Activated naive CD4-positive, alpha-beta T cell treated with Interleukin-2 at 50 U/mL for 16 hours (primary cell): Measurements from ENCODE around the gene ASB13.

Experiments used
- DNase-seq: peaks from one replicate; pipeline ENCODE4 v3.0.0-alpha.2; 2020

ASB13 gene

DNA sequence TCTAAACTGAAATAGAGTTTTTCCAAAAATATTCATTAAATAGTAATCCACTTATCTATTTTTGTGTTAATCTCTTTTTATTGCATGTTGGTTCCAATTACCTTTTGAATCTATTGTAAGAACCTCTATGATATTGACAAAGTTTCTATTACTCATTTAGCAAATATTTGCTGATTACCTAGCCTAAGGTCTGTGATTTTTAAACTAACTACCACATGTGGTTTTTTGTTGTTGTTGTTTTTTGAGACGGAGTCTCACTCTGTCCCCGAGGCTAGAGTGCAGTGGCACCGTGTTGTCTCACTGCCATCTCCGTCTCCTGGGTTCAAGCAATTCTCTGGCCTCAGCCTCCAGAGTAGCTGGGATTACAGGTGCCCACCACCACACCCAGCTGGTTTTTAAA is 2.0 kb upstream of the ASB13 start:
- no peak for DNase-seq

GRCh38 chr10:5666841-5667630 is 641 bp upstream of the ASB13 start:
- DNase-seq: no peak

GRCh38 chr10:5665373-5666007 is 905 bp downstream of the ASB13 start:
- DNase-seq: no peak

GRCh38 chr10:5663692-5664427 is 2.5 kb downstream of the ASB13 start:
- DNase-seq: no peak

- DNase-seq: no peak
Measured at GRCh38 chr10:5662708-5663579, 3.5 kb downstream of the ASB13 start.

- DNase-seq: no peak
Measured at GRCh38 chr10:5661043-5661442, 5.4 kb downstream of the ASB13 start.

- no peak for DNase-seq
Measured at GRCh38 chr10:5659702-5660528, 6.5 kb downstream of the ASB13 start.

GRCh38 chr10:5658871-5659618 is 7.3 kb downstream of the ASB13 start:
- DNase-seq: no peak

- DNase-seq: no peak
Measured at GRCh38 chr10:5656737-5657579, 9.4 kb downstream of the ASB13 start.

DNA sequence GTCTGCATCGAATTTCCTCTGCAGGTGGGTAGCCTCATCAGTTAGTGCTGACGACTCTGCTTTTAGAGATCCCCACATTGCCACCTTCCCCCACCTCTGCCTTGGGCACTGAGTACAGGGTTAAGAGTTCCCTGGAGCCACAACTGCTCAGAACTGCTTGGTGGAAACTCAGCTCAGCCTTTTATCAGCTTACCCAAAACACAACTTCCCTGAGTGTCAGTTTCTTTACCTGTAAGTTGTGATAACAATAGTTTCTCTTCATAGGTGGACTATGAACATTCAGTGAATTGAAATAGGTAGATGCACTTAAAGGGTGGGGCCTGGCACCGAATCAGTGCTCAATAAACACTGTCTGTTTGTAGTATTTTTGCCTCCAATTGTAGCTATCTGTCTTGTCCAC is 11.3 kb downstream of the ASB13 start:
- no peak for DNase-seq

DNA sequence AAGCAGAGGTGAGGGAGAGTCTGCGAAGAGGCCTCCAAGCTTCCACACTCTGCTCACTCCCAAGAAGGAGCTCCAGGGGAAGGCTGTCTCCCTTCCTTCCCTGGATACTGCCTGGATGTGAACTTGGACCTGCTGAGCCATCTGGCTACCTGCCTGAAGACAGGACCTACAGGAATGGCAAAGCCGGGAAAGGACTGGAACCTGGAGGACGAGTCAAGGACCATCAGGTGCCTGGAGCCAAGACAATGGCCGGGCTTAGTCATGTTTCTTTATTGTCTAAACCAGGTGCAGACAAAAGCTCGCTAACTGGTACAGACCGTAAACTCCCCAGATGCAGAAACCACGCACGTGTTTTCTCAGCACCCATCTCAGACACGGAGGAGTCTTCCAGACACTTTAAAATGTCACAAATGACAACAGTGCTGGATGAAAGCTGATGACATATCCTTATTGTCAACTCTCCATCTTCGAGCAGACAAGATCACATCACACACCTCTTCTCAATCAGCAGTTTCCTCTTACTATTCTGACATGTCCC is 12.1 kb downstream of the ASB13 start:
- DNase-seq: no peak

- DNase-seq: no peak
Measured at GRCh38 chr10:5652746-5653145, 13.6 kb downstream of the ASB13 start.

- DNase-seq: no peak
Measured at GRCh38 chr10:5651388-5651764, 15.0 kb downstream of the ASB13 start.

DNA sequence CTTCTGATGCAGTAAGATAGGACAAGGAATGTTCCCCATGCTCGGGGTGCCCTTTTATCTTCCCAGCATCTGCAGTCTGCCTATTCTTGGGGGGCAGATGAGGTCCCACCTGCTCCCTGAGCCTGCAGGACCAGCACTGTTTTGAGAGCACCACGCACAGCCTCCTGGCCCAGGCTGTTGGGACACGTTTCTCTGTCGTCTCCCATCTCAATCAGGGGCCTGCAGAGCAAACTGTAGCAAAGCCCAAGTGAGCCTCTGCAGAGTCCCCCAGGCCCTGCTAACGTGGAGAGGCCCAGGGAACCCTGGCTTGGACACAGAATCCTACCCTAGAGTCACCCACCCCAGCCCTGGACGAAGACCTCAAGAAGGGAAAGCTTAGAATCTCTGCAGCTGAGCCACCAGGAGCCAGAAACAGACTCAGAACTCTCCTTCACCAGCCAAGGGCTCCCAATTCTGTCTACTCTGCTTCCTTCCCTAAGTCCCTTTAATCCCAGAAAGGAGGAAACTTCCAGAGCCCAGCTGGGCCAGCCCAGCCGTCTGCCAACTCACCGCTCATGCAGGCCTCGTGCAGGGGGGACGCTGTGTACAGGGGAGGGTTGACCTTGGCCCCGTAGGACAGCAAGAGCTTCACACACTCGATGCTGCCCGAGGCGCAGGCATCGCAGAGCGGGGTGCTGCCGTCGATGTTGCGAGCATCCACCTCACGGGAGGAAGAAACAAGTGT is 15.6 kb downstream of the ASB13 start:
- DNase-seq: no peak

DNA sequence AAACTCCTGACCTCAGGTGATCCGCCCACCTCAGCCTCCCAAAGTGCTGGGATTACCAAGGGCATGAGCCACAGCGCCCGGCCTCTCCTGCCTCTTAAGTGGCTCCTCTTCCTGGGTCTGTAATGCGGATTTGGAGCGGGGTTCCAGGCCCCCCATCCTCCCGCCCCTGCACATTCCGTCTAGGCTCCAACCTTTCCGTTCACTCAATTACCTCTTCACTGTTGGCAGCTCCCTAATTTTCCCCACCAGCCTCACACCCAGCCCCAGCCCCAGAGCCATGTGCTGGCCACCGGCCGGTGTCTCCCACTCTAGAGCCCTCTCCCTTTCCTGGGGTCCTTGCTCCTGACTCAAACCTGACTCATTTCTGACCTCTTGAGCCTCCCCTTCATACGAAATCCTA is 16.6 kb downstream of the ASB13 start:
- no peak for DNase-seq

DNA sequence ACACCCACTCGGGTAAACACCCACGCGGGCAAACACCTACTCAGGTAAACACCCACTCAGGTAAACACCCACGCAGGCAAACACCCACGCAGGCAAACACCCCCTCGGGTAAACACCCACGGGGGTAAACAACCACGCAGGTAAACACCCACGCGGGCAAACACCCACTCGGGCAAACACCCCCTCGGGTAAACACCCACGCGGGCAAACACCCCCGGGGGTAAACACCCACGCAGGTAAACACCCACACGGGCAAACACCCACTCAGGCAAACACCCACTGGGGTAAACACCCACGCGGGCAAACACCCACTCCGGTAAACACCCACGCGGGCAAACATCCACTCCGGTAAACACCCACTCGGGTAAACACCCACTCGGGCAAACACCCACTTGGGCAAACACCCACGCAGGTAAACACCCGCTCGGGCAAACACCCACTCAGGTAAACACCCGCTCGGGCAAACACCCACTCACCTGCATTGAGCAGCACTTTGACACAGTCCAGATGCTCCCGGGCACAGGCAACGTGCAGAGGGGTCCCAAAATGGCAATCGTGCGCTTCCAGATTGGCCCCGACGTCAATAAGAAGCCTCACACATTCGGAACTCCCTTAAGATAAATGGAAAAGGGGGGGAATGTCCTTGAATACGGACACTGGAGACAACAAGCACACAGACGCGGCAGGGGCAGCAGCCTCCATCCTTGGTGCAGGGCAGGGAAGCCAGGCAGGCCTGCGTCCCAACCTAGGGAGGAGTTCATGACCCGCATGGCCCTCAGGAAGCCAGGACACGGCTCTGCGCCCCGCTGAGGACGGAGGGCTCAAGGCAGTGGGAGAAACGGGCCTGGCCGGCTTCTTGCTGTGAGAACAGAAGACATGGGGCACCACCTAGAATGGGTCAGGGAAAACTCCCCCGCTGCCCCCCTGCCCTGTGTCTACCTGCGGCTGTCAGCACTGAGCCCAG is 17.6 kb downstream of the ASB13 start:
- no peak for DNase-seq

DNA sequence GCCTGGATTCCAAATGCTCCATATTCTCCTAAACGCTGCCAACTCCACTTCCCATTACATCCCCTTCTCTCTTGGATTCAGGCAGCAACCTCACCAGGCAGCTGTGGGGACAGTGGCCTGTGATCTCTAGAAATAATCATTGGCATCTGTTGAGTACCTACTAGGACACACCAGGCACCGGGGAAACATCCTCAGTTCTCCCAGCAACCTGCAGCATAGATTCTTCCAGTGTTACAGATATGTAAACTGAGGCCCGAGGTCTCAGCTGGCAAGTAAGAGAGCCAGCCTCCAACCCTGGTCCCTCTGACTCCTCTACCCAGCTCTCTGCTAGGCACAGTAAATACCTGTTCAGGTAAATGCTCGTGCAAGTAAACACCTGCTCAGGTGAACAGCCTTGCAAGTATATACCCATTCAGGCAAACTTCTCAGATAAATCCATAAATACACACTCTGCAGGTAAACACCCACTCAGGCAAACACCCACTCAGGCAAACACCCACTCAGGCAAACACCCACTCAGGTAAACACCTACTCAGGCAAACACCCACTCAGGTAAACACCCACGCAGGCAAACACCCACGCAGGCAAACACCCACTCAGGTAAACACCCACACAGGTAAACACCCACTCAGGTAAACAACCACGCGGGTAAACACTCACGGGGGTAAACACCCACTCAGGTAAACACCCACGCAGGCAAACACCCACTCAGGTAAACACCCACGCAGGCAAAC is 18.7 kb downstream of the ASB13 start:
- no peak for DNase-seq
